GM18505 (cell line): ENCODE measurements around the gene TARS3.

Source experiments
- ATAC-seq: cut with Tn5 transposase; IDR thresholded peaks from one replicate; pipeline ENCODE4 v1.9.1; 2021; ENCODE audit not compliant: unreplicated experiment
- POLR2A ChIP-seq: IDR thresholded peaks from 4 replicates; pipeline ENCODE4 v1.6.1; 2011; ENCODE audit warnings: borderline replicate concordance; ENCODE audit not compliant: insufficient read depth, insufficient read length; ENCODE audit errors: extremely low read depth

TARS3 gene

GRCh38 chr15:101654171-101654570 lies 70.1 kb downstream of the TARS3 start:
- ATAC-seq: no peak

GRCh38 chr15:101652786-101653430 lies 71.4 kb downstream of the TARS3 start:
- no peak for TF ChIP-seq POLR2A
- ATAC-seq: no peak

More at GRCh38 chr15:101654171-101654570, 70.1 kb downstream of the TARS3 start:
- TF ChIP-seq POLR2A: no peak

- peak; percentile 95 for TF ChIP-seq POLR2A
- ATAC-seq: peak; percentile 86
Observed at GRCh38 chr15:101652098-101652785, 72.0 kb downstream of the TARS3 start, which contains the start of gene TM2D3. Gene TM2D3, minus strand, starts transcription at chr15:101652381. Its CDS starts 20 bp downstream, at chr15:101652361.

GRCh38 chr15:101651554-101652097 lies 72.6 kb downstream of the TARS3 start:
- TF ChIP-seq POLR2A: no peak
- ATAC-seq: peak; percentile 42

- TF ChIP-seq POLR2A: no peak
- no peak for ATAC-seq
Observed at GRCh38 chr15:101650145-101650544, 74.1 kb downstream of the TARS3 start.

- no peak for TF ChIP-seq POLR2A
- ATAC-seq: no peak
Observed at GRCh38 chr15:101648356-101648755, 75.9 kb downstream of the TARS3 start.

- ATAC-seq: no peak
- no peak for TF ChIP-seq POLR2A
Observed at GRCh38 chr15:101647251-101647650, 77.0 kb downstream of the TARS3 start.

- no peak for ATAC-seq
- TF ChIP-seq POLR2A: no peak
Observed at GRCh38 chr15:101646672-101647071, 77.6 kb downstream of the TARS3 start.

GRCh38 chr15:101642361-101642760 lies 81.9 kb downstream of the TARS3 start:
- ATAC-seq: no peak
- no peak for TF ChIP-seq POLR2A

GRCh38 chr15:101641894-101642293 lies 82.4 kb downstream of the TARS3 start:
- no peak for TF ChIP-seq POLR2A
- ATAC-seq: no peak

GRCh38 chr15:101641129-101641764 lies 83.0 kb downstream of the TARS3 start:
- ATAC-seq: no peak
- TF ChIP-seq POLR2A: no peak

GRCh38 chr15:101639667-101640066 lies 84.6 kb downstream of the TARS3 start:
- no peak for TF ChIP-seq POLR2A
- no peak for ATAC-seq

- no peak for TF ChIP-seq POLR2A
- no peak for ATAC-seq
Observed at GRCh38 chr15:101637919-101638318, 86.4 kb downstream of the TARS3 start.
